RWPE2 (cell line): ENCODE results near the gene KNDC1.
"Not testable (repeated sequence)": the region's sequence is repeated elsewhere in the genome, so short reads cannot be mapped to it uniquely, and the experiment has no call there.

ENCODE experiments used
- ATAC-seq: fragments of 200-7000 bp; cut with Tn5 transposase; 3 replicates; pipeline ENCODE4 v1.9.1; 2021; ENCODE audit warnings: low read depth
- DNase-seq: peaks from one replicate; pipeline ENCODE4 v3.0.0-alpha.2; 2020; ENCODE audit warnings: low spot score
- H3K27ac ChIP-seq: fragments of 450-650 bp; 2 replicates; pipeline ENCODE4 v1.5.1; 2017; ENCODE audit warnings: mild to moderate bottlenecking; ENCODE audit not compliant: poor library complexity, severe bottlenecking
- H3K27me3 ChIP-seq: fragments of 250-450 bp; sonication (Bioruptor Pico); 2 replicates; pipeline ENCODE4 v1.5.1; 2021; ENCODE audit warnings: mild to moderate bottlenecking, moderate library complexity; ENCODE audit not compliant: insufficient read depth, poor library complexity, severe bottlenecking
- H3K36me3 ChIP-seq: fragments of 250-450 bp; sonication (Bioruptor Pico); 2 replicates; pipeline ENCODE4 v1.5.1; 2020; ENCODE audit warnings: low read depth, mild to moderate bottlenecking, moderate library complexity
- H3K4me1 ChIP-seq: fragments of 250-450 bp; sonication (Bioruptor Pico); 2 replicates; pipeline ENCODE4 v1.5.1; 2021; ENCODE audit warnings: mild to moderate bottlenecking, moderate library complexity; ENCODE audit not compliant: insufficient read depth, poor library complexity, severe bottlenecking
- H3K4me3 ChIP-seq: fragments of 250-450 bp; sonication (Bioruptor Pico); 2 replicates; pipeline ENCODE4 v1.5.1; 2021; ENCODE audit warnings: mild to moderate bottlenecking, moderate library complexity; ENCODE audit not compliant: severe bottlenecking
- H3K9me3 ChIP-seq: fragments of 250-450 bp; sonication (Bioruptor Pico); 2 replicates; pipeline ENCODE4 v1.5.1; 2021; ENCODE audit warnings: mild to moderate bottlenecking, moderate library complexity; ENCODE audit not compliant: severe bottlenecking
- TF ChIP-seq, protein P1 (sequence below): fragments of 450-650 bp; IDR thresholded peaks from one replicate; pipeline ENCODE4 v1.5.1; 2017; ENCODE audit warnings: mild to moderate bottlenecking, moderate library complexity; ENCODE audit not compliant: poor library complexity, severe bottlenecking

KNDC1 gene

GRCh38 chr10:133150656-133151055, 9.4 kb upstream of the KNDC1 start:
- no peaks in the 10 kb centered on the region for H3K4me1 ChIP-seq
- ATAC-seq (no peak), DNase-seq (no peak)
- H3K36me3 ChIP-seq, result no peaks in the 10 kb centered on the region
- H3K9me3 ChIP-seq, result peaks cover 2% of the 10 kb centered on the region
- H3K27ac ChIP-seq, result no peak overlapping the region
- H3K27me3 ChIP-seq, result peaks cover 14% of the 10 kb centered on the region
- TF ChIP-seq, protein P1, sequence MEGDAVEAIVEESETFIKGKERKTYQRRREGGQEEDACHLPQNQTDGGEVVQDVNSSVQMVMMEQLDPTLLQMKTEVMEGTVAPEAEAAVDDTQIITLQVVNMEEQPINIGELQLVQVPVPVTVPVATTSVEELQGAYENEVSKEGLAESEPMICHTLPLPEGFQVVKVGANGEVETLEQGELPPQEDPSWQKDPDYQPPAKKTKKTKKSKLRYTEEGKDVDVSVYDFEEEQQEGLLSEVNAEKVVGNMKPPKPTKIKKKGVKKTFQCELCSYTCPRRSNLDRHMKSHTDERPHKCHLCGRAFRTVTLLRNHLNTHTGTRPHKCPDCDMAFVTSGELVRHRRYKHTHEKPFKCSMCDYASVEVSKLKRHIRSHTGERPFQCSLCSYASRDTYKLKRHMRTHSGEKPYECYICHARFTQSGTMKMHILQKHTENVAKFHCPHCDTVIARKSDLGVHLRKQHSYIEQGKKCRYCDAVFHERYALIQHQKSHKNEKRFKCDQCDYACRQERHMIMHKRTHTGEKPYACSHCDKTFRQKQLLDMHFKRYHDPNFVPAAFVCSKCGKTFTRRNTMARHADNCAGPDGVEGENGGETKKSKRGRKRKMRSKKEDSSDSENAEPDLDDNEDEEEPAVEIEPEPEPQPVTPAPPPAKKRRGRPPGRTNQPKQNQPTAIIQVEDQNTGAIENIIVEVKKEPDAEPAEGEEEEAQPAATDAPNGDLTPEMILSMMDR, result no peak
- no peak overlapping the region for H3K4me3 ChIP-seq

DNA sequence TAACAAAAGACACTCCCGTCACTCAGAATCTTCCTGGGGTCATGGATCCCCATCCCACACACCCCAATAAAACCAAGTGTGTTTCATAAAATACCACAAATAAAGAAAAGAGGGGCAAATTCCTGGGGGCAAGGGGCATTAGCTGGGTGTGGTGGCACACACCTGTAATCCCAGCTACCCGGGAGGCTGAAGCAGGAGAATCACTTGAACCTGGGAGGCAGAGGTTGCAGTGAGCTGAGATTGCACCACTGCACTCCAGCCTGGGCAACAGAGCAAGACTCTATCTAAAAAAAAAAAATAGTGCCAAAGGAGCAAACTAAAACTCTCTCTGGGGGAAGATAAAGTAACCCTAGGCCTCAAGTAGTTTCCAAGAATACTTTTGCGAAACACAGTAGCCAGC, 8.9 kb upstream of the KNDC1 start:
- DNase-seq, H3K4me1 ChIP-seq, H3K9me3 ChIP-seq, H3K36me3 ChIP-seq, H3K4me3 ChIP-seq, ATAC-seq, H3K27ac ChIP-seq: not testable (repeated sequence)
- peaks cover 14% of the 10 kb centered on the region for H3K27me3 ChIP-seq

DNA sequence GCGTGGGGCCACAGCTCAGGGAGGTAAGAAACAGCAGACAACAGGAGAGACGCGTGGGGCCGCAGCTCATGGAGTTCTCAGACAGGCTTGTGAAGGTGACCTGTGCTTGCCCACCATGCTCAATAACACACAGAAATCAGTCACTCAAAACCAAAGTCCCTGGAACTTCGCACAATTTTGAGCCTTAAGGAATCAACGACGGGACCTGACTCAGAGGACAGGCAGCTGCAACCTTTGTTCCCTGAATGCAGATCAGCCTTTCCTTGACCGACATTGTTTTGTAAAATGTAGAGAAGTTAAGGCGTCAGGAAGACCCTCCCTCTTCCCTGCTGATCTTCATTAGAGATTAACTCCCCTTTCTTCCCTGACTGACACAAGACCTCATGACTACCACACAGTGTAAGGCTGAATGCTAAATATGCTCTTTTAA, 8.5 kb upstream of the KNDC1 start:
- peaks cover 14% of the 10 kb centered on the region for H3K27me3 ChIP-seq
- peaks cover 2% of the 10 kb centered on the region for H3K9me3 ChIP-seq
- DNase-seq, result no peak

DNA sequence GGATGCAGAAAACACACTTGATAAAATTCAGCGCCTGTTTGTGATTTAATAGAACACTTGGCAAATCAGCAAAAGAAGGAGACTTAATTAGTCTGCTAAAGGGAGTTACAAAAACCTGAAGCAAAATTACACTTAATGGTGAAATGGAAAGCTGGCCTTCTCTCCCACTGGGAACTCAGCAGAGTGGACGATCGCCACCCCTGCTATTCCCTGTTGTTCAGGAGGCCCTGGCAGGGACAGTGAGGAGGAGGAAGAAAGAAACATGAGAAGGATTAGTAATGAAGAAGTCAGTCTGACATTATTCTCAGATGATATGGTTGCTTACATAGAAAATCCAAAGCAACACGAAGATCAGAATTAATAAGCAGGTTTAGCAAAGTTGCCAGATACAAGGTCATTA, 5.6 kb upstream of the KNDC1 start:
- Histone ChIP-seq H3K27me3 (peaks cover 23% of the 10 kb centered on the region), H3K9me3 (no peaks in the 10 kb centered on the region), H3K36me3 (no peaks in the 10 kb centered on the region), H3K4me1 (no peaks in the 10 kb centered on the region), H3K4me3 (no peak overlapping the region), H3K27ac (no peak overlapping the region)
- TF ChIP-seq, protein P1, result no peak
- no peak for ATAC-seq
- DNase-seq, result no peak

More for the DNA sequence above, 8.5 kb upstream of the KNDC1 start:
- TF ChIP-seq, protein P1, result no peak
- no peak overlapping the region for H3K27ac ChIP-seq
- no peak overlapping the region for H3K4me3 ChIP-seq
- no peak for ATAC-seq
- no peaks in the 10 kb centered on the region for H3K36me3 ChIP-seq
- H3K4me1 ChIP-seq, result no peaks in the 10 kb centered on the region

- Histone ChIP-seq H3K4me1 (no peaks in the 10 kb centered on the region), H3K27me3 (peaks cover 26% of the 10 kb centered on the region), H3K4me3 (no peak overlapping the region), H3K9me3 (no peaks in the 10 kb centered on the region), H3K36me3 (no peaks in the 10 kb centered on the region), H3K27ac (no peak overlapping the region)
- no peak for ATAC-seq
- TF ChIP-seq, protein P1, result no peak
- no peak for DNase-seq
Observed at GRCh38 chr10:133154996-133155778, 4.8 kb upstream of the KNDC1 start.
